ENCODE measurements around the gene ASGR2.

The ASGR2 gene

GRCh38 chr17:7108560-7108925 is 6.1 kb downstream of the ASGR2 start:
- Histone ChIP-seq H3K4me3 (ENCODE audit: low read depth in 1 of 2, low read length in 2 of 2) (no peak overlapping the region), H3K27ac (ENCODE audit: low read length) (no peak overlapping the region), H4K20me1 (ENCODE audit: insufficient read depth, low read length) (no peaks in the 10 kb centered on the region), H3K4me2 (ENCODE audit: insufficient read depth, low read length) (no peak overlapping the region), H2AFZ (ENCODE audit: low read depth, low read length) (no peak overlapping the region), H3K79me2 (ENCODE audit: insufficient read depth, low read length) (no peaks in the 10 kb centered on the region), H3K36me3 (ENCODE audit: insufficient read depth, low read length) (no peaks in the 10 kb centered on the region), H3K27me3 (ENCODE audit: insufficient read depth, low read length, poor library complexity) (no peaks in the 10 kb centered on the region), H3K4me1 (ENCODE audit: insufficient read depth, low read length) (no peaks in the 10 kb centered on the region), H3K9ac (ENCODE audit: low read depth, low read length) (no peak overlapping the region), H3K9me3 (ENCODE audit: insufficient read depth, low read length, severe bottlenecking) (no peaks in the 10 kb centered on the region)
- ATAC-seq (ENCODE audit: insufficient read depth, low read depth), result no peak
- no peak for TF ChIP-seq CTCF (IDR thresholded peaks at IDR 0.05; ENCODE audit: borderline replicate concordance, extremely low read depth, low read length, poor library complexity, severe bottlenecking)
- no peak for TF ChIP-seq EZH2 (IDR thresholded peaks at IDR 0.05; ENCODE audit: borderline replicate concordance, low read depth, low read length, severe bottlenecking)
- DNase-seq, result no peak

- H2AFZ ChIP-seq (ENCODE audit: low read depth, low read length), result no peak overlapping the region
- H3K36me3 ChIP-seq (ENCODE audit: insufficient read depth, low read length), result no peaks in the 10 kb centered on the region
- TF ChIP-seq CTCF (IDR thresholded peaks at IDR 0.05; ENCODE audit: borderline replicate concordance, extremely low read depth, low read length, poor library complexity, severe bottlenecking), result no peak
- TF ChIP-seq EZH2 (IDR thresholded peaks at IDR 0.05; ENCODE audit: borderline replicate concordance, low read depth, low read length, severe bottlenecking), result no peak
Observed at GRCh38 chr17:7107795-7108559, 6.6 kb downstream of the ASGR2 start.

GRCh38 chr17:7107012-7107754 is 7.4 kb downstream of the ASGR2 start:
- Histone ChIP-seq H3K27me3 (ENCODE audit: insufficient read depth, low read length, poor library complexity) (no peaks in the 10 kb centered on the region), H3K9me3 (ENCODE audit: insufficient read depth, low read length, severe bottlenecking) (no peaks in the 10 kb centered on the region), H3K79me2 (ENCODE audit: insufficient read depth, low read length) (no peaks in the 10 kb centered on the region), H3K4me3 (ENCODE audit: low read depth in 1 of 2, low read length in 2 of 2) (no peak overlapping the region), H2AFZ (ENCODE audit: low read depth, low read length) (no peak overlapping the region), H3K9ac (ENCODE audit: low read depth, low read length) (no peak overlapping the region), H3K4me1 (ENCODE audit: insufficient read depth, low read length) (no peaks in the 10 kb centered on the region), H3K27ac (ENCODE audit: low read length) (no peak overlapping the region), H4K20me1 (ENCODE audit: insufficient read depth, low read length) (no peaks in the 10 kb centered on the region), H3K4me2 (ENCODE audit: insufficient read depth, low read length) (no peak overlapping the region), H3K36me3 (ENCODE audit: insufficient read depth, low read length) (no peaks in the 10 kb centered on the region)
- no peak for ATAC-seq (ENCODE audit: insufficient read depth, low read depth)
- TF ChIP-seq CTCF (IDR thresholded peaks at IDR 0.05; ENCODE audit: borderline replicate concordance, extremely low read depth, low read length, poor library complexity, severe bottlenecking) (no peak), EZH2 (IDR thresholded peaks at IDR 0.05; ENCODE audit: borderline replicate concordance, low read depth, low read length, severe bottlenecking) (no peak)
- no peak for DNase-seq

More at GRCh38 chr17:7107795-7108559, 6.6 kb downstream of the ASGR2 start:
- H3K9me3 ChIP-seq (ENCODE audit: insufficient read depth, low read length, severe bottlenecking), result no peaks in the 10 kb centered on the region
- no peak overlapping the region for H3K27ac ChIP-seq (ENCODE audit: low read length)
- H3K4me1 ChIP-seq (ENCODE audit: insufficient read depth, low read length), result no peaks in the 10 kb centered on the region
- no peak for ATAC-seq (ENCODE audit: insufficient read depth, low read depth)
- H3K79me2 ChIP-seq (ENCODE audit: insufficient read depth, low read length), result no peaks in the 10 kb centered on the region
- no peaks in the 10 kb centered on the region for H4K20me1 ChIP-seq (ENCODE audit: insufficient read depth, low read length)
- H3K9ac ChIP-seq (ENCODE audit: low read depth, low read length), result no peak overlapping the region
- H3K4me2 ChIP-seq (ENCODE audit: insufficient read depth, low read length), result no peak overlapping the region
- DNase-seq, result no peak
- no peaks in the 10 kb centered on the region for H3K27me3 ChIP-seq (ENCODE audit: insufficient read depth, low read length, poor library complexity)
- no peak overlapping the region for H3K4me3 ChIP-seq (ENCODE audit: low read depth in 1 of 2, low read length in 2 of 2)
